ENCODE results near the gene PAX7. TPM values are rescaled to one million over a fixed set of nuclear protein-coding genes. Genes with fewer than 3 reads are reported as not detected.
"Not testable (repeated sequence)": the region's sequence is repeated elsewhere in the genome, so short reads cannot be mapped to it uniquely, and the experiment has no call there.

The PAX7 gene
- not detected for total RNA-seq

DNA sequence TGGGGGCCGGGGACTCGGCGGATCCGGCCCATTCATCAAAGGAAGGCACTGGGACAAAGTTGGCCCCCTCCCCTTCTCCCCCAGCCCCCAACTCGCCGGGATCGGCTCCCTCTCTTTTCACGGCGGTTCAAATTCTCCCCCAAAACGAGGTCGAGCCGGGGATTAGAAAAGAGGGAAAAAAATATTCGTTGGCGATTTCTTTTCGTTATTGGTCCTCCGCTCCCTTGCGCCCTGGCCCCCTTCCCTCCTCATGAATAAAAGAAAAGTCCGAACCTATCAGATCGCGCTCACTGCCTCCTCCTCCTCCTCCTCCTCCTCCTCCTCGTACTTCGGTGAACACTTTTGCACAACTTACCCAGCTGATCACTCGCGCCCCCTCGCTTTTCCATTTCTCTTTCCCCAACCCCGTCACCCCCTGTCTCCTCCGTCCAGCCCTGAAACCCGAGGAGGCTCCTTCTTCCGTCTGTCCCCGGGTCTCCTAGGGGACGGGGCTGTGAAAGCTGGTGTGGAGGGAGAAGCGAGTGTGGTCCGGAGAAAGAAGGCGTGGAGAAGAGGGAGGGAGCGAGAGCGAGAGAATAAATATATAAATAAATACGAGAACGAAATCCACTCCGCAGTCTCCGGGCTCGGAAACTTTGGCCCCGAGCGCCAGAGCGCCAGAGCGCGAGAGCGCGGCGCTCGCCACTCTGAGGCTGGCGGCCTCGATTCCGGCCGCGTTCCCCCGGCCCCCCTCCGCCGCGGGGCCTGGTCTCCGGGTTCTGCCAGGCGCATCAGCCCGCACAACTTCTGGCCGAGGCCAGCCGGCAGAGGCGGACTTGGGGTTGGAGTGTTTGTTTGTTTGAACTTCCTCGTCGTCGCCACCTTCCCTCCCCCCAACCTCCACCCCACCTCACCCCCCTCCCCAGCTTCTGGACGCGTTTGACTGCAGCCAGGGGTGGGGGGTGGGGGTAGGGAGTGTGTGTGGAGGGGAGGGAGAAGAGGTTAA lies at the start of gene PAX7:
Gene PAX7, plus strand, starts transcription at position 336 of the 985 bp plus-strand sequence. CDS start 758 bp downstream, outside the sequence.
- H3K9me3 ChIP-seq: no peaks in the 10 kb centered on the region
- no peak for DNase-seq (ENCODE audit: low spot score in 2 of 2)
- no peak within 1 kb of the TSS for H3K27ac ChIP-seq
- no peaks in the 10 kb centered on the region for H3K36me3 ChIP-seq
- intact Hi-C loops (cut with DNase I): no loop called here
- H3K4me3 ChIP-seq: peak within 1 kb of the TSS in 1 of 2 donors; percentile 3
- peaks cover 0 to 4% of the 10 kb centered on the region in 2 donors for H3K4me1 ChIP-seq
- no peaks in the 10 kb centered on the region for H3K27me3 ChIP-seq
- TF ChIP-seq, protein P1, sequence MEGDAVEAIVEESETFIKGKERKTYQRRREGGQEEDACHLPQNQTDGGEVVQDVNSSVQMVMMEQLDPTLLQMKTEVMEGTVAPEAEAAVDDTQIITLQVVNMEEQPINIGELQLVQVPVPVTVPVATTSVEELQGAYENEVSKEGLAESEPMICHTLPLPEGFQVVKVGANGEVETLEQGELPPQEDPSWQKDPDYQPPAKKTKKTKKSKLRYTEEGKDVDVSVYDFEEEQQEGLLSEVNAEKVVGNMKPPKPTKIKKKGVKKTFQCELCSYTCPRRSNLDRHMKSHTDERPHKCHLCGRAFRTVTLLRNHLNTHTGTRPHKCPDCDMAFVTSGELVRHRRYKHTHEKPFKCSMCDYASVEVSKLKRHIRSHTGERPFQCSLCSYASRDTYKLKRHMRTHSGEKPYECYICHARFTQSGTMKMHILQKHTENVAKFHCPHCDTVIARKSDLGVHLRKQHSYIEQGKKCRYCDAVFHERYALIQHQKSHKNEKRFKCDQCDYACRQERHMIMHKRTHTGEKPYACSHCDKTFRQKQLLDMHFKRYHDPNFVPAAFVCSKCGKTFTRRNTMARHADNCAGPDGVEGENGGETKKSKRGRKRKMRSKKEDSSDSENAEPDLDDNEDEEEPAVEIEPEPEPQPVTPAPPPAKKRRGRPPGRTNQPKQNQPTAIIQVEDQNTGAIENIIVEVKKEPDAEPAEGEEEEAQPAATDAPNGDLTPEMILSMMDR (IDR thresholded peaks at IDR 0.05): no peak

DNA sequence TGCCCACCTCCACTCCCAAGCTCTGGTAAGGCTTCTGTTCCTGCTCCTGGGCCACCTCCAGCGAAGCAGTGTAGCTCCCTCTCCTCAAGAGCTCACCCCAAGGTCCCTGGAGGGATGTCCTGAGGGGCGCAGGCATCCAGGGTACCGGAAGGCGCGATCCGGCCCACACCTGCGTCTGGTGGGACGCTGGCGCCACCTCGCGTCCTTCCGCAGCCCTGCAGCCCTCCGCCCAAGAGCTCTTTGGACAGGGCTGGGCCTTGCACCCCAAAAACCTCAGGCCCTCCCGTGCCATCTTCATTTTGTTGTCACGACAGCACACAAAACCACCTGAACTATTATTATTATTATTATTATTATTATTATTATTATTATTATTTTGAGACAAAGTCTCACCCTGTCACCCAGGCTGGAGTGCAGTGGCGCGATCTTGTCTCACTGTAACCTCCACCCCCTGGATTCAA lies 49.2 kb upstream of the PAX7 start:
- intact Hi-C loops (cut with DNase I): no loop called here
- H3K36me3 ChIP-seq: no peaks in the 10 kb centered on the region
- no peaks in the 10 kb centered on the region for H3K9me3 ChIP-seq
- no peak overlapping the region for H3K4me3 ChIP-seq
- H3K27ac ChIP-seq: no peak overlapping the region
- DNase-seq (ENCODE audit: low spot score in 2 of 2): no peak
- TF ChIP-seq, protein P1 (IDR thresholded peaks at IDR 0.05): peak; percentile 25 to 58 (median 35)
- H3K27me3 ChIP-seq: no peaks in the 10 kb centered on the region
- peaks cover 0 to 5% of the 10 kb centered on the region in 2 donors for H3K4me1 ChIP-seq

- Histone ChIP-seq H3K27ac (no peak overlapping the region), H3K4me1 (peaks cover 0 to 5% of the 10 kb centered on the region in 2 donors), H3K9me3 (no peaks in the 10 kb centered on the region), H3K36me3 (no peaks in the 10 kb centered on the region), H3K4me3 (no peak overlapping the region), H3K27me3 (no peaks in the 10 kb centered on the region)
- TF ChIP-seq, protein P1 (IDR thresholded peaks at IDR 0.05): no peak
- intact Hi-C loops (cut with DNase I): no loop called here
- DNase-seq (ENCODE audit: low spot score in 2 of 2): no peak
Measured at GRCh38 chr1:18582890-18583289, 47.8 kb upstream of the PAX7 start.

DNA sequence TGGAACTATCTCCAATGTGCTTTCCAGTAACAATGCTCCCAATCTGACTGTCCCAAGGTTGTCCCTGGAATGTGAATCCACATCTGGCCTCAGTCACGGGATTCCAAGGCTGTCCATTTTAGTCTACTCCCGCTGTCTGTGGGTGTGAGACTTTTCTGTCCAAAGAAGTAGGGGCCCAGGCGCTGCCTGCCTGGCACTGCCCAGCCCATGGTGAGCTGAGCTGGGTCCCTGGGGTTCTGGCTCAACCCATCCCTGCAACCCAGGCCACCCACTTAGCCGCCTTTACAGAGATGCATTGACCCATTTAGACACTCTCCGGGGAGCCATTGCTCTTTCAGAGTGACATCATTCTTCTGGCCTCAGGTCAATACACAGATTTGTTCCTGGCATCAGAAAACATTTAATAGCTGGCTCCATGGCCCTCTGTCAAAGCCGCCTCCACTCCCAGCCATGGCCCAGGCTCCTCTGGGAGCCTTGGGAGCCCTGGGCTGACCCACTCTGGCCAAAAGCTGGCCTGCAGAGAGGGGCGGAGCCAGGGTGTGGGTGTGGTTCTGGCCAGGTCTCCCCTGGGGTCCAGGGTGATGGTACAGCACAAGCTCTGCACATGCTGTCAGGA lies 47.2 kb upstream of the PAX7 start:
- H3K4me1 ChIP-seq: peaks cover 0 to 5% of the 10 kb centered on the region in 2 donors
- no peaks in the 10 kb centered on the region for H3K36me3 ChIP-seq
- H3K27ac ChIP-seq: no peak overlapping the region
- H3K4me3 ChIP-seq: no peak overlapping the region
- peak in 1 of 2 donors; percentile 65 for DNase-seq (ENCODE audit: low spot score in 2 of 2)
- H3K9me3 ChIP-seq: no peaks in the 10 kb centered on the region
- intact Hi-C loops (cut with DNase I): no loop called here
- no peaks in the 10 kb centered on the region for H3K27me3 ChIP-seq
- TF ChIP-seq, protein P1 (IDR thresholded peaks at IDR 0.05): no peak

GRCh38 chr1:18586016-18586415 lies 44.6 kb upstream of the PAX7 start:
- H3K27ac ChIP-seq; H3K27me3 ChIP-seq; intact Hi-C loops (cut with DNase I); H3K4me1 ChIP-seq; H3K36me3 ChIP-seq; DNase-seq (ENCODE audit: low spot score in 2 of 2); H3K4me3 ChIP-seq; H3K9me3 ChIP-seq: not testable (repeated sequence)

DNA sequence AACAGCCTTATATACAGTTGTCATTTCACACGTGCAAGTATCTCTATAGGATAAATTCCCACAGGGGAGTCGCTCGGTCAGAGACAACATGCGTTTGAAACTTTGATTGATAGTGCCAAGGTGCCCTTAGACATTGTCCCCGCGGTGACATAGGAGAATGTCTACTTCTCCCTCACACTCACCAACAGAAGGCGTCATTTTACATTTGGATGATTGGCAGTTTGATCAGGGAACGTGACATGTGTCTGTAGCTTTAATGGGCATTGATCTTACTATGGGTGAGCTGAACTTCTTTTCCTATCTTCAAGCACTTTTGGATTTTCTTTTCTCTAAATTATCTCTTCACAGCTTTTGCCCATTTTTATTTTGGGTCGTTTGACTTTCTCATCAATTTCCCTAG lies 42.6 kb upstream of the PAX7 start:
- Histone ChIP-seq H3K4me3 (no peak overlapping the region), H3K27ac (no peak overlapping the region), H3K9me3 (no peaks in the 10 kb centered on the region), H3K36me3 (no peaks in the 10 kb centered on the region), H3K4me1 (peaks cover 0 to 5% of the 10 kb centered on the region in 2 donors), H3K27me3 (no peaks in the 10 kb centered on the region)
- DNase-seq (ENCODE audit: low spot score in 2 of 2): no peak
- intact Hi-C loops (cut with DNase I): no loop called here
- TF ChIP-seq, protein P1 (IDR thresholded peaks at IDR 0.05): no peak

All from ascending aorta (tissue), 2 donors.